Mesendoderm (in vitro differentiated cells): ENCODE measurements around the gene HCRTR1.

ENCODE experiments used
- DNase-seq: peaks from one replicate; pipeline ENCODE4 v3.0.0; 2013
- H2AK5ac ChIP-seq: 2 replicates; pipeline ENCODE4 v1.6.1; 2013; ENCODE audit warnings: low read length, inconsistent platforms
- H2BK120ac ChIP-seq: 2 replicates; pipeline ENCODE4 v1.6.1; 2013; ENCODE audit warnings: low read depth, mild to moderate bottlenecking, low read length, moderate library complexity, mixed read lengths
- H2BK15ac ChIP-seq: replicated peaks from 2 replicates; pipeline ENCODE4 v1.6.1; 2013; ENCODE audit warnings: low read depth, mild to moderate bottlenecking, moderate library complexity
- H2BK5ac ChIP-seq: 2 replicates; pipeline ENCODE4 v1.6.1; 2013; ENCODE audit warnings: low read length, inconsistent platforms
- H3K18ac ChIP-seq: 2 replicates; pipeline ENCODE4 v1.6.1; 2013; ENCODE audit warnings: mild to moderate bottlenecking, low read length, mixed read lengths
- H3K23ac ChIP-seq: one replicate; pipeline ENCODE4 v1.6.1; 2013; ENCODE audit warnings: low read length
- H3K27ac ChIP-seq: 2 replicates; pipeline ENCODE4 v1.5.1; 2013; ENCODE audit warnings: low read depth, mild to moderate bottlenecking, inconsistent platforms, low read length, moderate library complexity
- H3K27me3 ChIP-seq: 2 replicates; pipeline ENCODE4 v1.6.1; 2013; ENCODE audit warnings: low read length, control low read depth, mild to moderate bottlenecking, inconsistent platforms; ENCODE audit not compliant: insufficient read depth, poor library complexity
- H3K36me3 ChIP-seq: 2 replicates; pipeline ENCODE4 v1.6.1; 2013; ENCODE audit warnings: low read length, inconsistent platforms; ENCODE audit not compliant: control insufficient read depth, insufficient read depth
- H3K4ac ChIP-seq: one replicate; pipeline ENCODE4 v1.6.1; 2013; ENCODE audit warnings: low read depth, mild to moderate bottlenecking, low read length, moderate library complexity
- H3K4me1 ChIP-seq: 2 replicates; pipeline ENCODE4 v1.6.1; 2013; ENCODE audit warnings: low read depth, low read length, inconsistent platforms; ENCODE audit not compliant: control insufficient read depth
- H3K4me2 ChIP-seq: 2 replicates; pipeline ENCODE4 v1.6.1; 2013; ENCODE audit warnings: low read length
- H3K4me3 ChIP-seq: 2 replicates; pipeline ENCODE4 v1.5.1; 2013; ENCODE audit warnings: mild to moderate bottlenecking, low read length
- H3K56ac ChIP-seq: one replicate; pipeline ENCODE4 v1.6.1; 2013; ENCODE audit warnings: low read length
- H3K79me1 ChIP-seq: 2 replicates; pipeline ENCODE4 v1.6.1; 2013; ENCODE audit warnings: low read length, inconsistent platforms
- H3K79me2 ChIP-seq: 2 replicates; pipeline ENCODE4 v1.6.1; 2013; ENCODE audit warnings: mild to moderate bottlenecking, low read length; ENCODE audit not compliant: control insufficient read depth, insufficient read depth
- H3K9ac ChIP-seq: 2 replicates; pipeline ENCODE4 v1.6.1; 2013; ENCODE audit warnings: low read length, inconsistent platforms
- H4K5ac ChIP-seq: one replicate; pipeline ENCODE4 v1.6.1; 2013; ENCODE audit warnings: low read length
- H4K8ac ChIP-seq: one replicate; pipeline ENCODE4 v1.6.1; 2013; ENCODE audit warnings: low read depth, mild to moderate bottlenecking, control low read depth, low read length, moderate library complexity
- WGBS: extraction: QIAGEN DNeasy Blood & Tissue Kit; methylation state at CpG from one replicate; pipeline ENCODE4 v1.1.7; 2013; ENCODE audit warnings: low lambda C conversion rate, missing lambda C conversion rate; ENCODE audit not compliant: insufficient coverage; ENCODE audit errors: extremely low coverage; 5-methylcytosine and 5-hydroxymethylcytosine counted together

HCRTR1 gene

DNA sequence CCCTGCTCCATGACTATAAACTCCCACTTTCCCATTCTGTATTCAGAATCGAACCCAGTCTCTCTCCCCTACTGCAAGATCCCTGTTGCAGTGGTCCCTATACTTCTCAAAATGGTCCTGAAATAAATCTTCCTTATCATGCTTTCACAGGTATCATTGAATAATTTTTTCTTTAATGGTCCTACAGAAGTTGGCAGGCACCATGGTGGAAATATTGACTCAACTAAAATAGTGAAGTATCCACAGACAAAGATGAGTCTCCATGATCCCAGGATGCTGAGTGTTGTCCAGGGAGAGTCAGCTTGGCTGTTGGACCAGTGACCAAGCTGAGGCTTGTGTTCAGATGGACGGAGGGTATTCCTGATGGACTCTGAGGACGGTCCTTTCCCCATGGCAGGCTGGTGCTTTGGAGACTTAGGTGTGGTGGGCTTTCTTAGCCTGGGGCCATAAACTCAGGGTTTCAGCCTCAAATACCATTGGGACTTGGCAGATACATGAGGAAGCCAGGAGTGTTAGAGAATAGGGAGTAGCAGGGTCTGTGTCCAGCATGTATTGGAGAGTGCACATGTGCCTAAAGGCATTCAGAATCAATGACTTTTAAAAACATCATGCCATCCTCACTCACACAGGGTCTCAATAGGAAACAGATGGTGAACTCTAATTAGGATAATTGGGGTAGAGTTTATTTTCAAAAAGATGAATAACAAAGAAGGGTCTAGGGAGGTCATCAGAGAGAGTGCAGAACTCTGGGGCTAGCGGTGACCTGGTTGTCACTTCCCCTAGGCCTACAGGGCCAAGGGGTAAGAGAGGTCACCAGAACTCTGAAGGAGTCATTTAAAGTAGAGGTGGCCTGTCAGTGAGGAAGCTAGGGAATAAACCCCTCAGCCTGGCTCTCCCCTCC, 21.4 kb upstream of the HCRTR1 start:
- Histone ChIP-seq H3K23ac (no peak overlapping the region), H3K79me2 (no peaks in the 10 kb centered on the region), H3K9ac (no peak overlapping the region), H2BK5ac (no peak overlapping the region), H3K79me1 (no peaks in the 10 kb centered on the region), H3K36me3 (no peaks in the 10 kb centered on the region), H4K8ac (no peak overlapping the region), H2BK120ac (no peak overlapping the region), H3K4me1 (no peaks in the 10 kb centered on the region), H3K4me2 (no peak overlapping the region), H3K27me3 (no peaks in the 10 kb centered on the region), H3K4ac (no peak overlapping the region), H3K18ac (no peak overlapping the region), H3K4me3 (no peak overlapping the region), H3K56ac (no peak overlapping the region), H4K5ac (no peak overlapping the region), H2BK15ac (no peak overlapping the region), H2AK5ac (no peak overlapping the region), H3K27ac (no peak overlapping the region)
- no CpG with 5 or more reads among the region's 4 CpGs for WGBS
- DNase-seq: no peak

DNA sequence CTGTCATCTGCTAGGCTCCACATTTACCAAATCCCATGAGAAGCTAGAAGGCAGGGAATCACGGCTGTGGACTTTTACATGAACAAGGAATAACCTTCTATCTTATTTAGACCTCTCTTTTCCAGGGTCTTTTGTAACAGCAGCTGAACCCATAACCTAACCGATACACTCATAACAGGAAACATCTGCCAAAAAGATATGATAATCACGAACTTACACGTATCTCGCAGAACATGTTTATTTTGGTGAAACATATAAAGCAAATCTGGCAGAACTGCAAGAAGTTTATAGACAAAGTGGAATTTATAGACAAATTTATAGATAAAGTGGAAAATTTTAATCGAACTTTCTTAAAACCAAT, 20.8 kb upstream of the HCRTR1 start:
- Histone ChIP-seq H3K27ac (no peak overlapping the region), H3K23ac (no peak overlapping the region), H3K4me2 (no peak overlapping the region), H2BK5ac (no peak overlapping the region), H2BK120ac (no peak overlapping the region), H3K4me3 (no peak overlapping the region), H2AK5ac (no peak overlapping the region), H3K4ac (no peak overlapping the region), H3K79me1 (no peaks in the 10 kb centered on the region), H3K18ac (no peak overlapping the region), H3K36me3 (no peaks in the 10 kb centered on the region), H2BK15ac (no peak overlapping the region), H3K4me1 (no peaks in the 10 kb centered on the region), H3K9ac (no peak overlapping the region), H4K8ac (no peak overlapping the region), H3K27me3 (no peaks in the 10 kb centered on the region), H4K5ac (no peak overlapping the region), H3K56ac (no peak overlapping the region), H3K79me2 (no peaks in the 10 kb centered on the region)
- no CpG with 5 or more reads among the region's 6 CpGs for WGBS
- DNase-seq: no peak

DNA sequence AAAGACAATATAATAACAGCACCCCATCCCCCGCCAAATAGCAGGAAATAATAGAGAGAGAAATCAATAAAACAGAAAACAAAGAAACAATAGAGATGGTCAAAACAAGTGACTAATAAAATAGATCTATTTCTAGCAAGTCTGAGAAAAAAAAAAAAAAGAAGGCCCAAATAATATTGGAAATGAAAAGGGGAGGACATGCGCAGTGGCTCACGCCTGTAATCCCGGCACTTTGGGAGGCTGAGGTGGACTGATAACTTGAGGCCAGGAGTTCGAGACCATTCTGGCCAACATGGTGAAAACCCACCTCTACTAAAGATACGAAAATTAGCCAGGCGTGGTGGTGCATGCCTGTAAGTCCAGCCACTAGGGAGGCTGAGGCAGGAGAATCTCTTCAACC, 18.5 kb upstream of the HCRTR1 start:
- no peaks in the 10 kb centered on the region for H3K36me3 ChIP-seq
- no peak overlapping the region for H3K4ac ChIP-seq
- H3K4me3 ChIP-seq: no peak overlapping the region
- no peak overlapping the region for H2BK5ac ChIP-seq
- H2BK15ac ChIP-seq: no peak overlapping the region
- no peak overlapping the region for H3K9ac ChIP-seq
- no peak for DNase-seq
- H3K79me2 ChIP-seq: no peaks in the 10 kb centered on the region
- no CpG with 5 or more reads among the region's 7 CpGs for WGBS
- no peaks in the 10 kb centered on the region for H3K27me3 ChIP-seq
- H3K56ac ChIP-seq: no peak overlapping the region
- no peak overlapping the region for H3K27ac ChIP-seq
- no peak overlapping the region for H2AK5ac ChIP-seq
- no peak overlapping the region for H2BK120ac ChIP-seq
- H4K5ac ChIP-seq: no peak overlapping the region
- H4K8ac ChIP-seq: no peak overlapping the region
- H3K4me2 ChIP-seq: no peak overlapping the region
- H3K18ac ChIP-seq: no peak overlapping the region
- no peaks in the 10 kb centered on the region for H3K4me1 ChIP-seq
- no peak overlapping the region for H3K23ac ChIP-seq
- H3K79me1 ChIP-seq: no peaks in the 10 kb centered on the region

DNA sequence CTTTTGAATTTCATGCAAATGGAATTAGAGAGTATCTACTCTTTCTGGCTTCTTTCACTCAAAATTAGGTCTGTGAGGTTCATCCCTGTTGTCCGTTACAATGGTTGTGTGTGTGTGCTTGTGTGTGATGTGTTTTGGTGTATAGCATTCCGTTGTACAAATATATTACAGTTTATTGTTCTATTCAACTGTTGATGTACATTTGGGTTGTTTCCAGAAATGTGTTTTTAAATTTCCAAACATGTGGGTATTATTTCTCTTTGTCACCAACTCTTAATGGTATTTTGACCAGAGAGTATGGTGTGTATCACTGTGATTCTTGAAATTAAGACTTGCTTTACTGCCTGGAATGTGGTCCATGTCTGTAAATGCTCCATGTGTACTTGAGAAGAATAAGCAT, 16.8 kb upstream of the HCRTR1 start:
- no peak overlapping the region for H2AK5ac ChIP-seq
- H3K4me2 ChIP-seq: no peak overlapping the region
- no peak overlapping the region for H3K18ac ChIP-seq
- H3K23ac ChIP-seq: no peak overlapping the region
- H3K4ac ChIP-seq: no peak overlapping the region
- no peak overlapping the region for H4K8ac ChIP-seq
- H3K56ac ChIP-seq: no peak overlapping the region
- H3K9ac ChIP-seq: no peak overlapping the region
- no peak overlapping the region for H4K5ac ChIP-seq
- no peaks in the 10 kb centered on the region for H3K27me3 ChIP-seq
- H3K4me1 ChIP-seq: no peaks in the 10 kb centered on the region
- no peaks in the 10 kb centered on the region for H3K36me3 ChIP-seq
- DNase-seq: no peak
- WGBS: no CpG with 5 or more reads among the region's 2 CpGs
- H2BK120ac ChIP-seq: no peak overlapping the region
- no peak overlapping the region for H2BK5ac ChIP-seq
- no peaks in the 10 kb centered on the region for H3K79me1 ChIP-seq
- H3K4me3 ChIP-seq: no peak overlapping the region
- no peaks in the 10 kb centered on the region for H3K79me2 ChIP-seq
- H2BK15ac ChIP-seq: no peak overlapping the region
- no peak overlapping the region for H3K27ac ChIP-seq

DNA sequence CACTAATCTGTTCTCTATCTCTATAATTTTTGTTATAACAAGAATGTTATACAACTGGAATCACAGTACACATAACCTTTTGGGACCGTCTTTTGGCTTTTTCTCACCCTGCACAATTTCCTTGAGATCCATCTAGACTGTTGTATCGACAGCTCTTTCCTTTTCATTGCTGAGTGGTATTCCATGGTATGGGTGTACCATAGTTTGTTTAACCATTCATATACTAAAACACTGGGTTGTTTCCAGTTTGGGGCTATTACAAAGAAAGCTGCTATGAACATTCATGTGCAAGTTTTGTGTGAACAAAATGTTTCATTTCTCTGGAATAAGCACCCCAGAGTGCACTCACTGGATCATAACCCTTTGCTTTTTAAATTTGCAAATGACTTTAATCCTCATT, 15.4 kb upstream of the HCRTR1 start:
- no peaks in the 10 kb centered on the region for H3K36me3 ChIP-seq
- no peaks in the 10 kb centered on the region for H3K79me2 ChIP-seq
- no peak overlapping the region for H2BK120ac ChIP-seq
- no peak overlapping the region for H3K9ac ChIP-seq
- H2BK15ac ChIP-seq: no peak overlapping the region
- H3K4me2 ChIP-seq: no peak overlapping the region
- no peak overlapping the region for H2AK5ac ChIP-seq
- H3K18ac ChIP-seq: no peak overlapping the region
- no peaks in the 10 kb centered on the region for H3K4me1 ChIP-seq
- H3K23ac ChIP-seq: no peak overlapping the region
- no peaks in the 10 kb centered on the region for H3K79me1 ChIP-seq
- H2BK5ac ChIP-seq: no peak overlapping the region
- H4K5ac ChIP-seq: no peak overlapping the region
- H3K4me3 ChIP-seq: no peak overlapping the region
- no peak overlapping the region for H3K4ac ChIP-seq
- H3K27ac ChIP-seq: no peak overlapping the region
- WGBS: no CpG with 5 or more reads among the region's 2 CpGs
- no peak overlapping the region for H3K56ac ChIP-seq
- H4K8ac ChIP-seq: no peak overlapping the region
- H3K27me3 ChIP-seq: no peaks in the 10 kb centered on the region
- no peak for DNase-seq

DNA sequence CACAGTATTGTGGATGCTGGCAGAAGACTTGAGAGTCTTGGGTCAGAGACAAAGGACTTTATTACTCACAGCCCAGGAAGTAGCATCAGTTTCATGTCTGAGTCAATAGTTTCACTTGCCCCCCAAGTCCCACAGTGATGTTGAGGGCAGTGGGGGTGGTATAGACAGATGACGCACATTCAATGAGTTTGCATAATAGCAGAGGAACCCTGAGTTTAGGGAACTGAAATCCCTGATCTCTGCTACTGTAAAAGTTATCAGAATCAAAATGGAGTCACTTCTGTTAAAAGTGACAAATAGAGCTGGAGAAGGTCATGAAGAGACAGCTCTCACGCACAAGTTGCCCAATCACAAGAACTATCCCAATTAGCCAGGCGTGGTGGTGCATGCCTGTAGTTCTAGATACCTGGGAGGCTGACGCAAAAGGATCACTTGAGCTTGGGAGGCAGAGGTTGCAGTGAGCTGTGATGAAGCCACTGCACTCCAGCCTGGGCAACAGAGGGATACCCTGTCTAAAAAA, 11.5 kb upstream of the HCRTR1 start:
- Histone ChIP-seq H3K23ac (no peak overlapping the region), H3K4ac (no peak overlapping the region), H3K18ac (no peak overlapping the region), H3K27me3 (no peaks in the 10 kb centered on the region), H2AK5ac (no peak overlapping the region), H4K5ac (no peak overlapping the region), H3K4me3 (no peak overlapping the region), H3K4me2 (no peak overlapping the region), H3K79me2 (no peaks in the 10 kb centered on the region), H2BK15ac (no peak overlapping the region), H3K79me1 (no peaks in the 10 kb centered on the region), H3K56ac (no peak overlapping the region), H3K4me1 (no peaks in the 10 kb centered on the region), H3K27ac (no peak overlapping the region), H4K8ac (no peak overlapping the region), H3K36me3 (no peaks in the 10 kb centered on the region), H3K9ac (no peak overlapping the region), H2BK120ac (no peak overlapping the region), H2BK5ac (no peak overlapping the region)
- DNase-seq: no peak
- WGBS: no CpG with 5 or more reads among the region's 4 CpGs
